ENCODE results near the gene FAAH. TPM values are rescaled to one million over a fixed set of nuclear protein-coding genes. Genes with fewer than 3 reads are reported as not detected.

The FAAH gene
- total RNA-seq, 1 experiment from 2014 or later = 24.8 TPM

GRCh38 chr1:46451948-46452930, 58.1 kb downstream of the FAAH start:
- intact Hi-C loops (cut with micrococcal nuclease) = no loop called here
- Histone ChIP-seq H3K27me3 (ENCODE audit: insufficient read depth, low read length) (no peaks in the 10 kb centered on the region), H3K4me1 (ENCODE audit: control insufficient read depth in 1 of 2, insufficient read depth in 2 of 2, low read length in 2 of 2) (no peaks in the 10 kb centered on the region), H2AFZ (ENCODE audit: low read depth, low read length, poor library complexity, severe bottlenecking) (no peak overlapping the region), H4K20me1 (ENCODE audit: insufficient read depth) (no peaks in the 10 kb centered on the region), H3K4me3 (replicated peaks in 1 of 2; ENCODE audit: low read depth in 1 of 2, low read length in 2 of 2) (no peak overlapping the region), H3K9ac (ENCODE audit: low read length) (no peak overlapping the region), H3K36me3 (ENCODE audit: control insufficient read depth in 1 of 2, insufficient read depth in 2 of 2, low read length in 2 of 2) (no peaks in the 10 kb centered on the region), H3K9me2 (ENCODE audit: insufficient read depth) (no peaks in the 10 kb centered on the region), H3K4me2 (ENCODE audit: low read length) (no peak overlapping the region), H3K27ac (ENCODE audit: low read depth, low read length) (no peak overlapping the region), H3K79me2 (ENCODE audit: insufficient read depth, low read length) (no peaks in the 10 kb centered on the region), H3K9me3 (ENCODE audit: control insufficient read depth in 1 of 2, insufficient read depth in 1 of 2, low read depth in 1 of 2, low read length in 2 of 2) (no peaks in the 10 kb centered on the region)
- CTCF ChIA-PET = interaction anchor here (1.2 kb wide), 1 partner anchor 10 kb away, joined by 3 read pairs; no protein-coding TSS in a partner anchor
- RAD21 ChIA-PET (ENCODE audit: low non-redundant PET in 1 of 2, low total read pairs in 2 of 2, uncharacterized antibody in 2 of 2, unreplicated experiment in 2 of 2) = no interaction called here
- ATAC-seq = 0 out of 2 replicates have a peak, but pooled peaks have one; percentile 36
- DNase-seq (ENCODE audit: low read depth, low spot score) = no peak
- POLR2A ChIA-PET = interaction anchor here (0.6 kb wide), 1 partner anchor 46 kb away, joined by 3 read pairs; no protein-coding TSS in a partner anchor
- BruUV-seq (replicated peaks) = no TSS peak
- TF ChIP-seq ZFX (IDR thresholded peaks at IDR 0.05) = no peak
- TF ChIP-seq POLR2A (IDR thresholded peaks at IDR 0.05; ENCODE audit: borderline replicate concordance, extremely low read depth, insufficient read depth, insufficient read length) = no peak
- TF ChIP-seq CEBPB (IDR thresholded peaks at IDR 0.05; ENCODE audit: low read depth) = no peak
- TF ChIP-seq SRF (IDR thresholded peaks at IDR 0.05; ENCODE audit: low read depth) = no peak
- no peak for TF ChIP-seq EZH2 (IDR thresholded peaks at IDR 0.05)
- TF ChIP-seq EGR1 (IDR thresholded peaks at IDR 0.05; ENCODE audit: low read depth) = no peak
- no peak for TF ChIP-seq POLR2AphosphoS5 (IDR thresholded peaks at IDR 0.05; ENCODE audit: low read depth, low read length)
- TF ChIP-seq, protein P1, sequence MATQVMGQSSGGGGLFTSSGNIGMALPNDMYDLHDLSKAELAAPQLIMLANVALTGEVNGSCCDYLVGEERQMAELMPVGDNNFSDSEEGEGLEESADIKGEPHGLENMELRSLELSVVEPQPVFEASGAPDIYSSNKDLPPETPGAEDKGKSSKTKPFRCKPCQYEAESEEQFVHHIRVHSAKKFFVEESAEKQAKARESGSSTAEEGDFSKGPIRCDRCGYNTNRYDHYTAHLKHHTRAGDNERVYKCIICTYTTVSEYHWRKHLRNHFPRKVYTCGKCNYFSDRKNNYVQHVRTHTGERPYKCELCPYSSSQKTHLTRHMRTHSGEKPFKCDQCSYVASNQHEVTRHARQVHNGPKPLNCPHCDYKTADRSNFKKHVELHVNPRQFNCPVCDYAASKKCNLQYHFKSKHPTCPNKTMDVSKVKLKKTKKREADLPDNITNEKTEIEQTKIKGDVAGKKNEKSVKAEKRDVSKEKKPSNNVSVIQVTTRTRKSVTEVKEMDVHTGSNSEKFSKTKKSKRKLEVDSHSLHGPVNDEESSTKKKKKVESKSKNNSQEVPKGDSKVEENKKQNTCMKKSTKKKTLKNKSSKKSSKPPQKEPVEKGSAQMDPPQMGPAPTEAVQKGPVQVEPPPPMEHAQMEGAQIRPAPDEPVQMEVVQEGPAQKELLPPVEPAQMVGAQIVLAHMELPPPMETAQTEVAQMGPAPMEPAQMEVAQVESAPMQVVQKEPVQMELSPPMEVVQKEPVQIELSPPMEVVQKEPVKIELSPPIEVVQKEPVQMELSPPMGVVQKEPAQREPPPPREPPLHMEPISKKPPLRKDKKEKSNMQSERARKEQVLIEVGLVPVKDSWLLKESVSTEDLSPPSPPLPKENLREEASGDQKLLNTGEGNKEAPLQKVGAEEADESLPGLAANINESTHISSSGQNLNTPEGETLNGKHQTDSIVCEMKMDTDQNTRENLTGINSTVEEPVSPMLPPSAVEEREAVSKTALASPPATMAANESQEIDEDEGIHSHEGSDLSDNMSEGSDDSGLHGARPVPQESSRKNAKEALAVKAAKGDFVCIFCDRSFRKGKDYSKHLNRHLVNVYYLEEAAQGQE (IDR thresholded peaks at IDR 0.05; ENCODE audit: low read depth) = no peak
- TF ChIP-seq TCF7L2 (IDR thresholded peaks at IDR 0.05; ENCODE audit: borderline replicate concordance, extremely low read depth, insufficient read depth, insufficient read length) = no peak
- no peak for TF ChIP-seq SP1 (IDR thresholded peaks at IDR 0.05; ENCODE audit: low read depth)
- no peak for TF ChIP-seq YY1 (IDR thresholded peaks at IDR 0.05; ENCODE audit: extremely low read depth, insufficient replicate concordance, low read depth, low read length)
- TF ChIP-seq JUND (IDR thresholded peaks at IDR 0.05) = no peak
